Measurements from ENCODE around the gene UIMC1.

The UIMC1 gene

DNA sequence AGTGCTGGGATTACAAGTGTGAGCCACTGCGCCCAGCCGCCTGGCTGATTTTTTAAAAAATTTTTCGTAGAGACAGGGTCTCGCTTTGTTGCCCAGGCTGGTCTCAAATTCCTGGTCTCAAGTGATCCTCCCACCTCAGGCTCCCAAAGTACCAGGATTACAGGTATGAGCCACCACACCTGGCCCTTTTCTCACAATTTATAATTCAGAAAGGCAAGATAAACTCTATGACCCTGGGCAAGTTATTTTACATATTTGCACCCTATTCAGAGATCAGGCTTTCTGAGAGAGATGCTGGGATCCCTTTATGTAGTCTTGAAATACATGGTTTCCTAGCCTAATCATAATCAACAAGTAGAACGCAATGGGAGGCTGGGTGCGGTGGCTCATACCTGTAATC, 36.5 kb upstream of the UIMC1 start:
- no peak overlapping the region for H3K27ac Mint-ChIP-seq
- no peaks in the 10 kb centered on the region for H3K9me3 Mint-ChIP-seq
- peaks cover 38% of the 10 kb centered on the region for H3K36me3 Mint-ChIP-seq (ENCODE audit: low read depth)
- TF ChIP-seq, protein P1, sequence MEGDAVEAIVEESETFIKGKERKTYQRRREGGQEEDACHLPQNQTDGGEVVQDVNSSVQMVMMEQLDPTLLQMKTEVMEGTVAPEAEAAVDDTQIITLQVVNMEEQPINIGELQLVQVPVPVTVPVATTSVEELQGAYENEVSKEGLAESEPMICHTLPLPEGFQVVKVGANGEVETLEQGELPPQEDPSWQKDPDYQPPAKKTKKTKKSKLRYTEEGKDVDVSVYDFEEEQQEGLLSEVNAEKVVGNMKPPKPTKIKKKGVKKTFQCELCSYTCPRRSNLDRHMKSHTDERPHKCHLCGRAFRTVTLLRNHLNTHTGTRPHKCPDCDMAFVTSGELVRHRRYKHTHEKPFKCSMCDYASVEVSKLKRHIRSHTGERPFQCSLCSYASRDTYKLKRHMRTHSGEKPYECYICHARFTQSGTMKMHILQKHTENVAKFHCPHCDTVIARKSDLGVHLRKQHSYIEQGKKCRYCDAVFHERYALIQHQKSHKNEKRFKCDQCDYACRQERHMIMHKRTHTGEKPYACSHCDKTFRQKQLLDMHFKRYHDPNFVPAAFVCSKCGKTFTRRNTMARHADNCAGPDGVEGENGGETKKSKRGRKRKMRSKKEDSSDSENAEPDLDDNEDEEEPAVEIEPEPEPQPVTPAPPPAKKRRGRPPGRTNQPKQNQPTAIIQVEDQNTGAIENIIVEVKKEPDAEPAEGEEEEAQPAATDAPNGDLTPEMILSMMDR (IDR thresholded peaks at IDR 0.05; ENCODE audit: unreplicated experiment in 3 of 3), result no peak
- H3K4me3 Mint-ChIP-seq, result no peak overlapping the region
- no peaks in the 10 kb centered on the region for H3K4me1 Mint-ChIP-seq
- no peaks in the 10 kb centered on the region for H3K27me3 Mint-ChIP-seq (ENCODE audit: low read depth)

DNA sequence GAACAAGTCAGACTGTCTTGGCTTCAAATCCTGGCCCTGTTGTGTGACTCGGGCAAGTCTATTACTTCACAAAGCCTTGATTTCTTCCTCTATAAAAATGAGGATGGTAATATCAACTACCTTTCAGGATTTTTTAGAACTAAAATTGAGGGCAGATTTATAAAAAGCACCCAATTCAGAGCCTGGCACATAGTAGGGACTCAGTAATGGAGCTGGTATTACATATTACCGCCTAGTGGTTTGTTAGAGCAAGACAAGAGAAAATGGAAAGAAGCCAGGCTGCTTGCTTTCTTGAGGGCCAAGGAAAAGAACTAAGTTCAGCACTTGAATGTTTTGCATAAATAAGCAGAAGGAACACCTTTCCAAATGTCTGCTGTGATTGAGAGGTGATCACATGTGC, 35.4 kb upstream of the UIMC1 start:
- Mint-ChIP-seq H3K36me3 (ENCODE audit: low read depth) (peaks cover 34% of the 10 kb centered on the region), H3K4me1 (no peaks in the 10 kb centered on the region), H3K27me3 (ENCODE audit: low read depth) (no peaks in the 10 kb centered on the region), H3K4me3 (no peak overlapping the region), H3K27ac (no peak overlapping the region), H3K9me3 (no peaks in the 10 kb centered on the region)
- TF ChIP-seq, protein P1 (IDR thresholded peaks at IDR 0.05; ENCODE audit: unreplicated experiment in 3 of 3), result no peak

DNA sequence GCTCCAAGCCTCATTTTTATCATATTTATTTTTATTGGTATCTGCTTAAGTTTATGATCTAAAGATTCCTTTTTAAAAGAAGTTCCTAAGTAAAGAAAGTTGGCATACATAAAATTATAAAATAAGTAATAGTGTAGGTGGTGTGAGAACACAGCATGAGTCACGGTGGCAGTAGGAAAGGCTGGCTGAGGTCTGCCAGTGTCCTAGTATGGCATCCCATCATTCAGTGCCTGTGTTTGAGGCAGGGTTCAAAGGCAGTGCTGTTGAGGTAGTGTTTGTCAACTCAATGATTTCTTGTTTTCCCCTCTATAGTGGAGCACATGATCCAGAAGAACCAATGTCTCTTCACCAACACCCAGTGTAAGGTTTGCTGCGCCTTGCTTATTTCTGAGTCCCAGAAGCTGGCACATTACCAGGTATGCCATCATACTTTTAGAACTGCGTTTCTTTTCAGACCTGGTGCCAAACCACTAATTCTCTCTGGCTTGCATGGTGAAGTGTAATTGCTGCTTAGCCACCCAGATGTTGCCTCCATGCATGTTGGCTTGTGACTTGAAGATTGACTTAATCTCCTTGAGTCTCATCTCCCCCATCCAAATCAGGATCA, 34.3 kb upstream of the UIMC1 start:
- Mint-ChIP-seq H3K27me3 (ENCODE audit: low read depth) (no peaks in the 10 kb centered on the region), H3K4me1 (no peaks in the 10 kb centered on the region), H3K27ac (no peak overlapping the region), H3K9me3 (no peaks in the 10 kb centered on the region), H3K36me3 (ENCODE audit: low read depth) (peaks cover 37% of the 10 kb centered on the region), H3K4me3 (no peak overlapping the region)
- TF ChIP-seq, protein P1 (IDR thresholded peaks at IDR 0.05; ENCODE audit: unreplicated experiment in 3 of 3), result no peak

DNA sequence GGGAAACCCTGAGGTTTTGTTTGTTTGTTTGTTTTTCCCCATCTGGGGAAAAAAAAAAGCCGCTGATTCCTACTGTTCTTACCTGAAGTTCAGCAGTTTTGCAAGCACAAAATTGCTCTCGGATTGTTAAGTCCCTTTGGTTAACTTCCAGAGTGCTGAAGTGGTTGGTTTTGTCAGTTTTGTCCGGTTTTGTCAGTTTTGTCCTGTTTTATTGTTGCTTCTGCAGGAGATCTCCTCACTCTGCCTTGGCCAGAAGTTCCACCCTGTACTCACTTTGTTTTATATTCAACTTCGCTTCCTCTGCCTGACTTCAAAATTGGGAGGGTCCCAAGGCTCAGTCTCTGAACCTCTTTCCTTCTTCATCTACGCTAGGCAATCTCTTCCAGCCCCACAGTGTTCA, 30.3 kb upstream of the UIMC1 start:
- Mint-ChIP-seq H3K4me3 (no peak overlapping the region), H3K9me3 (peaks cover 3% of the 10 kb centered on the region), H3K4me1 (no peaks in the 10 kb centered on the region), H3K27ac (no peak overlapping the region), H3K36me3 (ENCODE audit: low read depth) (peaks cover 34% of the 10 kb centered on the region), H3K27me3 (ENCODE audit: low read depth) (no peaks in the 10 kb centered on the region)
- TF ChIP-seq, protein P1 (IDR thresholded peaks at IDR 0.05; ENCODE audit: unreplicated experiment in 3 of 3), result no peak

DNA sequence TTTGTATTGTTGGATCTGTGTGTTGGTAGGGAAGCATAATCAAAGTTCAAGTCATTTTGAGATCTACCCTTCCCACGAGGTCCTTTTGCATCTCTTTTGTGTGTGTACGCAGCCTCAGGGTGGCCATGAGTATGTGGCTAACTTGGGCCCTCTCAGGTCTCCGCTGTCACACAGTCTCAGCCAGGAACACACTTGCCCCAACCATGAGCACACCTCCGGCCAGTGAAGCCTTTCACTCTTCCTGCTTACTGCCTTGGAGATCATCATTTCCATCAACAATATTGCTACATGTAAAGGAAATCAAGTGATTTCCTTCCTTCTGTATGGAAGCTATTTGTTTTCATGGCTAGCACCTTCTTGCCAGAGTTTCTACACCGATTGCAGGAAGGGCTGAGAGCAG, 29.9 kb upstream of the UIMC1 start:
- Mint-ChIP-seq H3K4me1 (no peaks in the 10 kb centered on the region), H3K27ac (no peak overlapping the region), H3K4me3 (no peak overlapping the region), H3K27me3 (ENCODE audit: low read depth) (no peaks in the 10 kb centered on the region), H3K36me3 (ENCODE audit: low read depth) (peaks cover 34% of the 10 kb centered on the region), H3K9me3 (peaks cover 6% of the 10 kb centered on the region)
- TF ChIP-seq, protein P1 (IDR thresholded peaks at IDR 0.05; ENCODE audit: unreplicated experiment in 3 of 3), result no peak

DNA sequence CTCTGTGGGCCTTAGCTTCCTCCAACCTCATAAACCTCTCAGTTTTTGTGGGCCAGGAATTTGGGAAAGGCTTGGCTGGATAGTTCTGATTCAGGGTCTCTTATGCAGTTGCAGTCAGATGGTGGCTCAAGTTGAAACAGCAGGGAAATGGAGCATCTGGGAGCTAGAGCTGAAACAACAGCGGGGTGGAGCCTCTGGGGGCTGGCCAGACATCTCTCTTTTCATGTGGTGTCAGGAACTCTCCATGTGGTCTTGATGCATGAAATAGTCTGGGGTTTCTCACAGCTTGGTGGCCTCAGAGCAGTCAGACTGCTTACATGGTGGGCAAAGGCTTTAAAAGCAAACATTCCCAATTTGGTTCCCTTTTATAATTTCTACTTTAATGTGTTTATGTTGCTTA, 29.4 kb upstream of the UIMC1 start:
- Mint-ChIP-seq H3K36me3 (ENCODE audit: low read depth) (peaks cover 34% of the 10 kb centered on the region), H3K4me3 (no peak overlapping the region), H3K27ac (no peak overlapping the region), H3K9me3 (peaks cover 8% of the 10 kb centered on the region), H3K4me1 (no peaks in the 10 kb centered on the region), H3K27me3 (ENCODE audit: low read depth) (no peaks in the 10 kb centered on the region)
- TF ChIP-seq, protein P1 (IDR thresholded peaks at IDR 0.05; ENCODE audit: unreplicated experiment in 3 of 3), result no peak

All from nephron (organoid).